GM21825 (cell line): ENCODE measurements around the gene XPC.
"Not testable (repeated sequence)": the region's sequence is repeated elsewhere in the genome, so short reads cannot be mapped to it uniquely, and the experiment has no call there.

ENCODE experiments used
- ATAC-seq: cut with Tn5 transposase; IDR thresholded peaks from one replicate; pipeline ENCODE4 v1.9.1; 2021; ENCODE audit warnings: mild to moderate bottlenecking, moderate library complexity; ENCODE audit not compliant: unreplicated experiment

The XPC gene

DNA sequence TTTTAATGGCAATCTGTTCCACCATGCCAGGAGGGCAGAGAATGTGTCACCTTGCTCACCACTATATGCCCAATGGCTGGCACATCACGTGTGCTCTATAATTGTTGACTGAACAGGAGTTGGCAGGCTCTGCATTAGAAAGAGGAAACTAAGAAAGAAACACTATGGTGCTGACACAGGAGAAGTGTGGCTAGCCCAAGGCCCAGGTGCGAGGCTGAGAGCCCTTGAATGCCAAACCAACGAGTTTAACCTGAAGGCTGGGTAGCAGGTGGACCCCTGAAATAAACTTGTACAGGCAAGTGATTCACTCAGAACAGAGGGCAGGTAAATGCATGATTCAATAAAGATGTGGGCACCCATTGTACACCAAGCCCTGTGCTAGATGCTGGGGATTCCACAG, 56.1 kb downstream of the XPC start:
- ATAC-seq: no peak

DNA sequence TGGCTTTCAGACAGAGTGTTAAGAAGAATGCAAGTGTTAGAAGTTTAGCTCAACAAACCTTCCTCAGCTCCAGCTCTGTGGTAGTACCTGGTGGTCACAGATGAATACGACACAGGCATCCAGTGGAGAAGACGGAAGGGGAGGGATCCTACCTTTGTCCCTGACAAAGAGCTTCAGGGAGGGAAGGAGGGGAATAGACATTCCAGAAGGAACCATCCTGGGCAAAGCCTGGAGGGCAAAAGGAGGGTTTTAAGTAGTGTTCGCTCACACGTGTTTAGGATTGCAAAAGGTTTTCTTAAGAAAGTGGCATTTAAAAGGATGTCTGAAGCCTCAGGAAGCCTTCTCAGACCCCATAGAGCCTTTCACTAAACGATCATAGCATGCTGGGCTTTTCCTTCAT, 56.5 kb downstream of the XPC start:
- no peak for ATAC-seq

DNA sequence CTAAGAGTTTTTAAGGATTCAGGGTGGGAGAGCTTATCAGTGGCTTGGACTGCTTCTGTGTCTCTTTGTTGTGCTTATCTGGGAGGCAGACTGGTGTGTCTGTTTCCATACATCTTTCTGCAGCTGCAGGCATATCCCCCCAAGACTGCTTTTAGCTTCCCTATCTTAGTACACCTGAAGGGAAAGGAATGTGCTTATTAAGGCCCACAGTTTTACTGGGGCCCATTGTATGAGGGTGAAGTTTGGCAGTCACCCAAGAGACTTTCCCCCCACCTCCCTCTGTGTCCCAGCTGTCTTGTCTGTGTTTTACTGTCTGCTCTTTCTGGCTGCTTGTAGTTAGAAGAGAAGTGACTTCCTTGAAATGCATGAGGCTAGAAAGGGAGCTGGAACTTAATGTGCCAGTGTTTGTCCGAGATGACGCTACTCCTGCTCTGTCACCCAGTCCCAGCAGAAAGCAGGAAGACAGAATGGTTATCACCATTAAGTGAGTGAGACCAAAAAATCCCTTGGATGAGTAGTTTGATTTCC, 57.4 kb downstream of the XPC start:
- ATAC-seq: not testable (repeated sequence)

DNA sequence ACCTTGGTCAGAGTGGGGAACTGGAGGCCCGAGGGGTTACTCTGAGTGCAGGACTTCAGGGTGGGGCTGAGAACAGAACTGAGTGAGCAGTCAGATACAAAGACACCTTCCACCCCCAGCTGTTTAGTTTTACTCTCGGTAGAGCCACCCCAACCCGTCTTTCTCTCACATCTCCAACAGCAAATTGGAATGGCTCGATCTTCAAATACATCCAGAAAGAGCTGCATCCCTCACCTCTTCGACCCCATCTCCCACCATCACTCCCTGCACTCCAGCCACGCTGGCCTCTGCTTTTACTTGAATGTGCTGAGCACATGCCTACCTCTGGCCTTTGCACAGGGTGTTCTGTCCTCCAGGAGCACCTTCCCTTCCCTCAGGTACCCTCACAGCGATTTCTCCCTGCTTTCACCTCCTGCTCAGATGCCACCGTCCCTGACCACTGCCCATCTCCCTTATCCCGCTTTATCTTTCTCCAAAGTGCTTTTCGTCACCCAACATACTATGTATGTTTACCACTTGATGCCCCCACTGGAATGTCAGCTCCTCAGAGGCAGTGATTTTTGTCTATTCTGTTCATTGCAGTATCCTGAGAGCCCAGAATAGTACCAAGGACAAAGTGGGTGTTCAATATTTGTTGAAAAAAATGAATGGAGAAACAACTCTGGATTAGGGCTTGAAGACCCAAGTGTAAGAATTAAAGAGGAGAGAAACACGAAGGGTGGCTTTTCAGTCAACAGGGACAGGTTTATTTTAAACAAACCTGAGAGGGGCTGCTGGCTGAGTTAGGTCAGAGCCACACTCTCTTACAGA, 58.1 kb downstream of the XPC start:
- ATAC-seq: no peak

DNA sequence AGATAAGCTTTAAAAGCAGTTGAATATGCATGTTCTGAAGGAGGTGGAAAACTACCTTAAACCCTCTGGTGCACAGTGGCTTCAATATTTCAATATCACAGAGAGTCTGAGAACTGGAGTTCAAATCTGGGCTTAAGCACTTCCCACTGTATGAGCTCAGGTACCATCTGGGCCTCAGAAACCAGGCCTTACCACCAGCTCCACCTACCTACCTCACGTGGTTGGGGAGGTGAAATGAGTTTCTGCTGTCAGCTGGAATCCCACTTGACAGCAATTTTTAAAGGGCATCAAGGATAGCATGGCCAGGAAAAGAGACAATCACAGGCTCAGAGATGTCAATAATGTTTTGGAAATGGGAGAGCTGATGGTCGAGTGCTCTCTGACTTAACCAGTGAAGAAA, 58.8 kb downstream of the XPC start:
- ATAC-seq: no peak

DNA sequence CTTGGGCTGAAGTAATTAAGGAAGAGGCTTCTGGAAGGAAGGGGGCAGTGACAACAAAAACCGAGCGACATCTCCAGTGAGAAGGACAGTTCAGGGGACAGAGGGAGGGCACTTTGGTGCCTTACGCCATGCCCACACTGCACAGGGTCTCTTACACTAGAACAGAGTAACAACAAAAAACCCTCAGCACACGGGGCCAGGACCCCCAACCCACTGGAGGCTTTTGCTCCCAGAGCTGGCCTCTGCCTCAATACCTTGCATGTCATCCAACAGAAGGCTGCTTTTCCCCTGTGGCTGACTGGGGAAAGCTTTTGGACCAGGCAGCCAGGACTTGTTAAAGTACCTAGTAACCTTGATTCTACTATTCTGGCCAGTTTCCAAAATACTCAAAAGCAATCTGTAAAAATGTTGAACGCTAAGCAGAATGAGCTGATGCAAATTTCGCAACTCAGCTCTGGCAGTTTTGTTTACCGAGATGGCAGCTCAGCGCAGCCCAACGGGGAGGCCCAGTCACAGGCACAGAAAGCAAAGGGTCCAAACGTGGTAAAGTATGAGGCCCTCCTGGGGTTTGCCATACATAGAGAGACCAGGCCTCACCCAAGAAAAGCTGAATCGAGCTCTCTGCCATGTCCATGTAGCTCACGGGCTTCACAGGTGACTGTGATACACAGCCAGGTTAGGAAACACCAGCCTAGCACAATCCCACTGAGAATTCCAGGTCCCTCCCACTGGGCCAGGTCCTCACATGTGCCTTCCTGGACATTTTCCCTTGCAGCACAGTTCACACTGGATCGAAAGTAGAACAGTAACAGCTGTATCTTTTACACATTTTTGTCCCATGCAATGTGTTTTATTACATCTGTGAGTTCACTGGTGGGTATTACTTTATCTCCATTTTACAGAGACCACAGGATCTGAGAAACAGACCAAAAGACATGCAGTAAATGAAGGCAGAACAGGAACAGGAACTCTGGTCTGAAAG, 59.7 kb downstream of the XPC start:
- ATAC-seq: no peak

DNA sequence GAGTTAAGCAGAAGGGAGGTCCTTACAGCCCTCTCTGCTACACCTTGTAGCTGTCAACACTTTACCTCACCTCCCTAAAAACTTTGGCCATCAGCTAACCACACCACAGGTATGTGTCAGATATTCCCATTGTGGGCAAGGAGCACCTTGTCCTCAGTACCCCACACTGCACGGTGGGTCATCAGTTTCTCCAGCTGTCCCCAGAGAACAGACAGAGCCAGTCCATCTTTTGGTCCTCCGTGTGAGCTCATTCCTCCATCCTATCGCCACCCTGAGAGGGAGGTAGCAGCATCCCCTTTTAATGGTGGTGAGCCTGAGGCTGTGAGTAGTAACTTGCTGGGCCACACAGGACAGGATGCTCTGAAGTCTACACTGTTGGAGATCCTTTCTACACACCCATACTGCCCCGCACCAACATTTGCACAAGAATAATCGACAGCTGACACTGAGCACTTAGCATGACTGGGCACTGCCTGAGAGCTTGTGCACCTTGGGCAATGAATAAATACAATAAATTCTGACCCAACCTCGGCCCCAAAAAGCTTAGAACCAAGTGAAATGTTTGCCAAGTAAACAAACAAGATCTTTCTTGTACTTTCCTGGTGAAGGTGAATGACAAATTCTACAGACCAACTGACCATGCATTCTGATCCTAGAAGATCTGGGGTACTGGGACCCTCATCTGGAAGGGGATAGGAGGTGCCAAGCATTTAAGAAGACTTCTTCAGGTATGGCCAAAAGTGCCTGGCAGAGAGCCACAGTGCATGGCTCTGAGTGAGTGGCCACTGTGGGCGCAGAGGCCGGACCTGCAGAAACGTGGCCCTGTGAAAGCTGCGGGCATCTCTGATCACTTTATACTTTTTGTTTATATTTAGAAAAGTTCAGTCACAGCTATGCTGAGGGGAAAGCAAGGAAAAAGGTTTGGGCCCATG, 60.7 kb downstream of the XPC start:
- no peak for ATAC-seq

DNA sequence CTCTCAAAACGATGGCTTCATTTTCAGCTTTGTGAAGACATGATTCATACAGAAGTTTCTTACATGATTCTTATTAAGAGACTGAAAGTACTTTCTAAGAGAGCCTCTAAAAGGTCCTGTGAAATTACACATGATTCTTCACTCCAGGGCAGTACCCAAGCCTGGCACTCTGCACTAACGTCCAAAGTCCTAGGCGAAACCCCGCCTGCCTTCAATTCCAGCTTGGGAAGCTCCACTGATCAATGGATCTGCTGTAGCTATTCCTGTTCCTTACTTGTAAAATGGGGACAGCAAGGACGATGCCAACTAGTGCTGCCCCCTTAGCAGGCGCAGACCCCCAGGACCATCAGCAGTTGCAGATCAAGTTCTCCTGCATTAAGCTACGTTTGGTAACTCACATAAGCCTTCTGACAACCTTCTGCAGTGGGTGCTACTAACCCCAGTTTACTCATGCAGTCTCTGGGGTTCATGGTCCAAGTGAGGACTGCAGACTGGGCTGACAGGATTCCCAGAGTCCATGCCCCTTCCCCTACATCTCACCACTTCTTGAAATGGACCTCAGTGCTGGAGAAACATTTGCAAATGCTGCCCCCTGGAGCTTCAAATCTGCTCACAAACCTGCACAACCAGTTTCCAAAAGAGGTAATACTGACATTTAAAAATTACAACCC, 64.3 kb downstream of the XPC start:
- no peak for ATAC-seq

DNA sequence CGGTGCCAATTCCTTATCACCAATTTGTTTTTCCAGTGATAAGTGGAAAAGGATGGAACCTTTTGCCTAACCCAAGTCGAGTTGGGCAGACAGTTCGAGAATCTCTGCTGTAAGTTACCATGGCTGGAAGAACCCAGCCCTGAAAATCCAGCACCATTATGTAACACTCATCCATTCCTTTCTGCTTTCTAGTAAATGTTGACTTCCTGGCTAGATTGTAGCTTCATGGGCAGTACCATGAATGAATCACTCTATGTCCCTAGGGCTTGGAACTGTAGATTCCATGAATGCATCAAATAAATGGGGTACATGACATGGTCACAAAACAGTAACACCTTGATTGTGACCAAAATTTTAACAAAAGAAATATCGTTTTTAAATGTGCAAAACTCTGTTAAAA, 67.7 kb downstream of the XPC start:
- no peak for ATAC-seq

DNA sequence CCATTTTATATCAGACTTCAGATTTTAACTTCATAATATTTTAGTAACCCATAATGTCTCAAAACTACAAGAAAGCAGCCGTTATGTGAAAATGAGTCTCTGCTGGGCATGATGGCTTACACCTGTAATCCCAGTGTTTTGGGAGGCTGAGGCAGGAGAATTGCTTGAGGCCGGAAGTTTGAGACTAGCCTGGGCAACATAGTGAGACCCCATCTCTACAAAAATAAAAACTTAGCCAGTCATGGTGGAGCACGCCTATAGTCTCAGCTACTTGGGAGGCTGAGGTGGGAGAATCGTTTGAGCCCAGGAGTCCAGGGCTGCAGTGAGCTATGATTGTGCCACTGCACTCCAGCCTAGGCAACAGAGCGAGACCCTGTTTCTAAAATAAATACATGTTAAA, 68.6 kb downstream of the XPC start:
- not testable (repeated sequence) for ATAC-seq

DNA sequence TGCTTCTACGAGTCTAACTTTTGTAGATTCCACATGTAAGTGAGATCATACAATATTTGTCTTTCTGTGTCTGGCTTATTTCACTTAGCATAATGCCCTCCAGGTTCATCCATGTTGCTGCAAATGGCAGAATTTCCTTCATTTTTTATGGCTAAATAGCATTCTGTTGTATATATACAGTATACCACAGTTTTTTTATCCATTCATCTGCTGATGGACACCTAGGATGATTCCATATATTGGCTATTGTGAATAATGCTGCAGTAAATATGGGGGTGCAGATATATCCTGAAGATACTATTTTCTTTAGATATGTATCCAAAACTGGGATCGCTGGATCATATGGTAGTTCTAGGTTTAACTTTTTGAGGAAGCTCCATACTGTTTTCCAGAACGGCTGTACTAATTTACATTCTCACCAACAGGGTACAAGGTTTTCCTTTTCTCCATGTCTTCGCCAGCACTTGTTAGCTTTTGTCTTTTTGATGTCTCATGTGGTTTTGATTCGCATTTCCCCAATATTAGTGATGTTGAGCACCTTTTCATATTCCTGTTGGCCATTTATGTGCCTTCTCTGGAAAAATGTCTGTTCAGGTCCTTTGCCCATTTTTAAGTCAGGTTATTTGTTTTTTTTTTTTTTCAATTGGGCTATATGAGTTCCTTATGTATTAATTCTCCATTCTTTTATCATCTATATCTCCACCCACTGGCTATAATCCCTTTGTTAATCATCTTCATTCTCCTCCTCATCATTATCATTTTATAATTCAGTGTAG, 80.6 kb downstream of the XPC start:
- ATAC-seq: no peak

DNA sequence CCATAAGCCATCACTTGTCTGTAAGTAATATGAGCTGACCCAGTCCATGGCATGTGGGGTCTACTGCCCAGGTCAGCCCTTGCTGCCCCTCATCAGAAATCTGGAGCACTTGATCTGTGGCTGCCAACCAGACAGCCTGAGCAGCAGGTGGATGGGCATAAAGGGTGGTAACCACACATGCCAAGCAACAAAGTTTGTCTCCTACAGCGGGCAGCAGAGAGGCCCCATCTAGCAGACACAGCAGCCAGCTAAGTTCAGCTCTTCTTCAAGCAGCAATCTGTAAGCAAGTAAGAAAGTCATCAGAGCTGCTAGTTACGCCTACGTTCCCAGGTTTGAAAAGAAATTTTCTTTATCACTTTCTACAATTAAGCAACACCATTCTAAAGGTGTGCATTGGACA, 81.7 kb downstream of the XPC start:
- ATAC-seq: no peak
